ENCODE measurements around the gene PPM1L.

GRCh38 chr3:161042023-161042501 is 286.0 kb downstream of the PPM1L start:
- TF ChIP-seq GATA2 (IDR thresholded peaks at IDR 0.05; ENCODE audit: low read depth, low read length): no peak
- TF ChIP-seq GATA3 (IDR thresholded peaks at IDR 0.05; ENCODE audit: low read depth, low read length): no peak
